GM23338 (cell line): ENCODE data around the gene SLBP. TPM values are rescaled to one million over a fixed set of nuclear protein-coding genes. Genes with fewer than 3 reads are reported as not detected.

Experiments
- ATAC-seq: fragments of 200-7000 bp; cut with Tn5 transposase; 3 replicates; pipeline ENCODE4 v1.9.1; 2020
- DNase-seq: peaks from one replicate; pipeline ENCODE4 v3.0.0-alpha.2; 2015; ENCODE audit warnings: low spot score
- H2AFZ ChIP-seq: fragments of 200-600 bp; sonication (generic); 2 replicates; pipeline ENCODE4 v1.8.0; 2016; ENCODE audit warnings: antibody characterized with exemption, mild to moderate bottlenecking, moderate library complexity
- H3F3A ChIP-seq: fragments of 200-600 bp; sonication (generic); replicated peaks from 2 replicates; pipeline ENCODE4 v1.8.0; 2017; ENCODE audit warnings: antibody characterized with exemption, mixed run types, low read depth
- H3K27ac ChIP-seq: fragments of 200-600 bp; sonication (generic); 2 replicates; pipeline ENCODE4 v1.6.1; 2016; ENCODE audit warnings: low read depth
- H3K27me3 ChIP-seq: fragments of 200-600 bp; sonication (generic); 2 replicates; pipeline ENCODE4 v1.8.0; 2016; ENCODE audit warnings: mild to moderate bottlenecking, mixed run types, moderate library complexity; ENCODE audit not compliant: insufficient read depth
- H3K36me3 ChIP-seq: fragments of 200-600 bp; sonication (generic); 2 replicates; pipeline ENCODE4 v1.8.0; 2016; ENCODE audit warnings: mild to moderate bottlenecking; ENCODE audit not compliant: insufficient read depth
- H3K4me1 ChIP-seq: fragments of 200-600 bp; sonication (generic); 2 replicates; pipeline ENCODE4 v1.8.0; 2016; ENCODE audit warnings: mild to moderate bottlenecking, moderate library complexity; ENCODE audit not compliant: insufficient read depth
- H3K4me2 ChIP-seq: fragments of 200-600 bp; sonication (generic); 2 replicates; pipeline ENCODE4 v1.7.1; 2017; ENCODE audit warnings: mixed run types
- H3K4me3 ChIP-seq: fragments of 200-600 bp; sonication (generic); 2 replicates; pipeline ENCODE4 v1.6.1; 2016; ENCODE audit warnings: mixed run types
- H3K79me2 ChIP-seq: fragments of 200-600 bp; sonication (generic); replicated peaks from 2 replicates; pipeline ENCODE4 v1.8.0; 2017; ENCODE audit warnings: mild to moderate bottlenecking; ENCODE audit not compliant: insufficient read depth
- H3K9me2 ChIP-seq: fragments of 200-600 bp; sonication (generic); 2 replicates; pipeline ENCODE4 v1.8.0; 2017; ENCODE audit not compliant: insufficient read depth
- H4K20me1 ChIP-seq: fragments of 200-600 bp; sonication (generic); replicated peaks from 2 replicates; pipeline ENCODE4 v1.8.0; 2017; ENCODE audit warnings: mild to moderate bottlenecking; ENCODE audit not compliant: insufficient read depth
- H3K27ac Mint-ChIP-seq: 2 replicates; pipeline ENCODE4 v1.8.0; 2020; ENCODE audit warnings: inconsistent platforms, mild to moderate bottlenecking, moderate library complexity, mixed read lengths
- H3K27me3 Mint-ChIP-seq: 3 replicates; pipeline ENCODE4 v1.8.0; 2022; ENCODE audit warnings: low read depth, mild to moderate bottlenecking, moderate library complexity, mixed read lengths, inconsistent platforms; ENCODE audit not compliant: insufficient read depth, poor library complexity
- H3K36me3 Mint-ChIP-seq: 3 replicates; pipeline ENCODE4 v1.8.0; 2021; ENCODE audit warnings: low read depth, mild to moderate bottlenecking, inconsistent platforms, moderate library complexity, mixed read lengths
- H3K4me1 Mint-ChIP-seq: 3 replicates; pipeline ENCODE4 v1.8.0; 2020; ENCODE audit warnings: mild to moderate bottlenecking, inconsistent platforms, mixed read lengths
- H3K4me3 Mint-ChIP-seq: 3 replicates; pipeline ENCODE4 v1.8.0; 2021; ENCODE audit warnings: moderate library complexity, mild to moderate bottlenecking, inconsistent platforms, mixed read lengths
- H3K9me3 Mint-ChIP-seq: 3 replicates; pipeline ENCODE4 v1.8.0; 2020; ENCODE audit warnings: moderate library complexity, mild to moderate bottlenecking, inconsistent platforms, mixed read lengths
- CREB1 ChIP-seq: fragments of 250-450 bp; sonication (Bioruptor Pico); IDR thresholded peaks from 2 replicates; pipeline ENCODE4 v1.5.0; 2020; ENCODE audit warnings: low read depth, mild to moderate bottlenecking, moderate library complexity
- EZH2phosphoT487 ChIP-seq: fragments of 200-600 bp; sonication (generic); IDR thresholded peaks from one replicate; pipeline ENCODE4 v1.8.1; 2018; ENCODE audit warnings: antibody characterized with exemption; ENCODE audit not compliant: unreplicated experiment
- NANOG ChIP-seq: IDR thresholded peaks from 2 replicates; pipeline ENCODE4 v1.6.1; 2016; ENCODE audit warnings: antibody characterized with exemption, borderline replicate concordance
- POLR2AphosphoS5 ChIP-seq: IDR thresholded peaks from 2 replicates; pipeline ENCODE4 v1.6.1; 2016; ENCODE audit warnings: antibody characterized with exemption, low read depth
- ZNF114 ChIP-seq: fragments of 250-450 bp; sonication (Bioruptor Pico); IDR thresholded peaks from 2 replicates; pipeline ENCODE4 v1.5.0; 2020; ENCODE audit warnings: mild to moderate bottlenecking, moderate library complexity
- polyA plus RNA-seq: library from polyadenylated mRNA; unstranded; fragments of >200 nt; fragmentation: Nextera tagmentation; extraction: Ambion mirVana; gene quantifications from 2 replicates; pipeline ENCODE4 v1.2.1, GENCODE V29; 2016
- total RNA-seq: library from RNA; depleted of rRNA; stranded (reverse); fragments of >200 nt; shearing (Covaris generic); gene quantifications from 2 replicates; pipeline ENCODE4 v1.2.3, GENCODE V29; 2014
- TF ChIP-seq, protein P1 (sequence below), 2 experiments: fragments of 200-600 bp in 1 of 2; sonication (generic) in 1 of 2; conservative IDR thresholded peaks; 2 replicates each; pipeline versions ENCODE4 v1.5.1 to v1.6.1; 2016 to 2017; ENCODE audit warnings: antibody characterized with exemption in 2 of 2, low read depth in 2 of 2, mild to moderate bottlenecking in 2 of 2, moderate library complexity in 1 of 2
- TF ChIP-seq, protein P2 (sequence below): fragments of 250-450 bp; sonication (Bioruptor Pico); IDR thresholded peaks from 2 replicates; pipeline ENCODE4 v1.5.0; 2020; ENCODE audit warnings: mild to moderate bottlenecking, moderate library complexity
- TF ChIP-seq, protein P3 (sequence below): IDR thresholded peaks from 2 replicates; pipeline ENCODE4 v1.6.1; 2016; ENCODE audit warnings: antibody characterized with exemption

The SLBP gene
- total and polyA plus RNA-seq, 2 experiments from 2014 or later, result 54.4 to 58.6 TPM

DNA sequence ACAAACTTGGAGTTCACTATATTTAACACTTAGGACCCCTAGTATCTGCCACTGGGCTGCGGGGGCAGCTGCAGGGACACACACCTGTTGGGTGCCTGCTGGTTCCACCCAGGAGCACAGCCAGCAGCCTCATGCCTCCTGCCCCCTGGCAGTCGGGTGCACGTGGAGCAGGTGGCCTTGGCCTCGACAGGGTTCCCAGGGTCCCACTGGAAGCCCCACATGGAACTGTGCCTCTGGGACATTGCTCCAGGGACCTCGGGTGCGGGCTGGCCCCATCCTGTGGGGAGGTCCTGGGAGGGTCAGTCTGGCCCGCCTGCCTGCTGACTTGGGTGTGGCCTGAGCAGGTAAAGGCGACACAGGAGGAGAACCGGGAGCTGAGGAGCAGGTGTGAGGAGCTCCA lies 27.2 kb upstream of the SLBP start:
- H3K9me3 Mint-ChIP-seq, result peaks cover 31% of the 10 kb centered on the region

DNA sequence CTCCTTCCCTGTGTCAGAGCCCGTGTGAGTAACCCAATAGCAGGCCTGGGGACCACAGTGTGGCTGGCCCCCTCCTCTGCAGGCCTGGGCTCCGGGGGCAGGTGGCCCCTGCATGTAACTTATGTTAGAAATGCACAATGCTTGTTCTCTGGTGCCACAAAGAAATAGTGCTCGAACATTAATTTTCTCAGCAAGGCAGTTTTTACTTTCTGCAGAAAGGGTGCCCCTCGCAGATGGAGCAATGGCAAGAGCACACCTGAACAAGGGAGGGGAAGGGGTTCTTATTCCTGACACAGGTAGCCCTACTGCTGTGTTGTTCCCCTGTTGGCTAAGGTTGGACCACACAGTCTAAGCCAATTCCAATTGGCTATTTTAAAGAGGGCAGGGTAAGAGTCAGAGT lies 26.3 kb upstream of the SLBP start:
- H3K27ac ChIP-seq, result no peak overlapping the region
- H3K79me2 ChIP-seq, result peaks cover 10% of the 10 kb centered on the region; the same call in 1 of the 2 replicates
- no peaks in the 10 kb centered on the region for H3K27me3 ChIP-seq
- H3K4me1 Mint-ChIP-seq, result no peaks in the 10 kb centered on the region; the same call in 2 of the 3 replicates
- peaks cover 31% of the 10 kb centered on the region for H3K9me3 Mint-ChIP-seq
- H3K4me1 ChIP-seq, result no peaks in the 10 kb centered on the region
- H3K27me3 Mint-ChIP-seq, result peaks cover 29% of the 10 kb centered on the region
- H3K4me3 ChIP-seq, result no peak overlapping the region
- DNase-seq (no peak), ATAC-seq (no peak)
- no peak overlapping the region for H3K4me2 ChIP-seq
- H3K36me3 Mint-ChIP-seq, result peaks cover 96% of the 10 kb centered on the region
- no peak overlapping the region for H2AFZ ChIP-seq
- no peak overlapping the region for H3K27ac Mint-ChIP-seq
- H3K4me3 Mint-ChIP-seq, result no peak overlapping the region
- no peaks in the 10 kb centered on the region for H3K9me2 ChIP-seq
- H3K36me3 ChIP-seq, result peaks cover 65% of the 10 kb centered on the region
- H3F3A ChIP-seq, result peaks cover 5% of the 10 kb centered on the region; the same call in 1 of the 2 replicates
- 0 out of 2 replicates have a peak, but pooled peaks cover 4% of the 10 kb centered on the region for H4K20me1 ChIP-seq
- TF ChIP-seq, protein P1, sequence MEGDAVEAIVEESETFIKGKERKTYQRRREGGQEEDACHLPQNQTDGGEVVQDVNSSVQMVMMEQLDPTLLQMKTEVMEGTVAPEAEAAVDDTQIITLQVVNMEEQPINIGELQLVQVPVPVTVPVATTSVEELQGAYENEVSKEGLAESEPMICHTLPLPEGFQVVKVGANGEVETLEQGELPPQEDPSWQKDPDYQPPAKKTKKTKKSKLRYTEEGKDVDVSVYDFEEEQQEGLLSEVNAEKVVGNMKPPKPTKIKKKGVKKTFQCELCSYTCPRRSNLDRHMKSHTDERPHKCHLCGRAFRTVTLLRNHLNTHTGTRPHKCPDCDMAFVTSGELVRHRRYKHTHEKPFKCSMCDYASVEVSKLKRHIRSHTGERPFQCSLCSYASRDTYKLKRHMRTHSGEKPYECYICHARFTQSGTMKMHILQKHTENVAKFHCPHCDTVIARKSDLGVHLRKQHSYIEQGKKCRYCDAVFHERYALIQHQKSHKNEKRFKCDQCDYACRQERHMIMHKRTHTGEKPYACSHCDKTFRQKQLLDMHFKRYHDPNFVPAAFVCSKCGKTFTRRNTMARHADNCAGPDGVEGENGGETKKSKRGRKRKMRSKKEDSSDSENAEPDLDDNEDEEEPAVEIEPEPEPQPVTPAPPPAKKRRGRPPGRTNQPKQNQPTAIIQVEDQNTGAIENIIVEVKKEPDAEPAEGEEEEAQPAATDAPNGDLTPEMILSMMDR (conservative IDR thresholded peaks at IDR 0.05; ENCODE audit: low read depth in 2 of 2), result no peak
- TF ChIP-seq CREB1 (CRISPR knock-in tag) (no peak), POLR2AphosphoS5 (no peak)
- TF ChIP-seq, protein P2, sequence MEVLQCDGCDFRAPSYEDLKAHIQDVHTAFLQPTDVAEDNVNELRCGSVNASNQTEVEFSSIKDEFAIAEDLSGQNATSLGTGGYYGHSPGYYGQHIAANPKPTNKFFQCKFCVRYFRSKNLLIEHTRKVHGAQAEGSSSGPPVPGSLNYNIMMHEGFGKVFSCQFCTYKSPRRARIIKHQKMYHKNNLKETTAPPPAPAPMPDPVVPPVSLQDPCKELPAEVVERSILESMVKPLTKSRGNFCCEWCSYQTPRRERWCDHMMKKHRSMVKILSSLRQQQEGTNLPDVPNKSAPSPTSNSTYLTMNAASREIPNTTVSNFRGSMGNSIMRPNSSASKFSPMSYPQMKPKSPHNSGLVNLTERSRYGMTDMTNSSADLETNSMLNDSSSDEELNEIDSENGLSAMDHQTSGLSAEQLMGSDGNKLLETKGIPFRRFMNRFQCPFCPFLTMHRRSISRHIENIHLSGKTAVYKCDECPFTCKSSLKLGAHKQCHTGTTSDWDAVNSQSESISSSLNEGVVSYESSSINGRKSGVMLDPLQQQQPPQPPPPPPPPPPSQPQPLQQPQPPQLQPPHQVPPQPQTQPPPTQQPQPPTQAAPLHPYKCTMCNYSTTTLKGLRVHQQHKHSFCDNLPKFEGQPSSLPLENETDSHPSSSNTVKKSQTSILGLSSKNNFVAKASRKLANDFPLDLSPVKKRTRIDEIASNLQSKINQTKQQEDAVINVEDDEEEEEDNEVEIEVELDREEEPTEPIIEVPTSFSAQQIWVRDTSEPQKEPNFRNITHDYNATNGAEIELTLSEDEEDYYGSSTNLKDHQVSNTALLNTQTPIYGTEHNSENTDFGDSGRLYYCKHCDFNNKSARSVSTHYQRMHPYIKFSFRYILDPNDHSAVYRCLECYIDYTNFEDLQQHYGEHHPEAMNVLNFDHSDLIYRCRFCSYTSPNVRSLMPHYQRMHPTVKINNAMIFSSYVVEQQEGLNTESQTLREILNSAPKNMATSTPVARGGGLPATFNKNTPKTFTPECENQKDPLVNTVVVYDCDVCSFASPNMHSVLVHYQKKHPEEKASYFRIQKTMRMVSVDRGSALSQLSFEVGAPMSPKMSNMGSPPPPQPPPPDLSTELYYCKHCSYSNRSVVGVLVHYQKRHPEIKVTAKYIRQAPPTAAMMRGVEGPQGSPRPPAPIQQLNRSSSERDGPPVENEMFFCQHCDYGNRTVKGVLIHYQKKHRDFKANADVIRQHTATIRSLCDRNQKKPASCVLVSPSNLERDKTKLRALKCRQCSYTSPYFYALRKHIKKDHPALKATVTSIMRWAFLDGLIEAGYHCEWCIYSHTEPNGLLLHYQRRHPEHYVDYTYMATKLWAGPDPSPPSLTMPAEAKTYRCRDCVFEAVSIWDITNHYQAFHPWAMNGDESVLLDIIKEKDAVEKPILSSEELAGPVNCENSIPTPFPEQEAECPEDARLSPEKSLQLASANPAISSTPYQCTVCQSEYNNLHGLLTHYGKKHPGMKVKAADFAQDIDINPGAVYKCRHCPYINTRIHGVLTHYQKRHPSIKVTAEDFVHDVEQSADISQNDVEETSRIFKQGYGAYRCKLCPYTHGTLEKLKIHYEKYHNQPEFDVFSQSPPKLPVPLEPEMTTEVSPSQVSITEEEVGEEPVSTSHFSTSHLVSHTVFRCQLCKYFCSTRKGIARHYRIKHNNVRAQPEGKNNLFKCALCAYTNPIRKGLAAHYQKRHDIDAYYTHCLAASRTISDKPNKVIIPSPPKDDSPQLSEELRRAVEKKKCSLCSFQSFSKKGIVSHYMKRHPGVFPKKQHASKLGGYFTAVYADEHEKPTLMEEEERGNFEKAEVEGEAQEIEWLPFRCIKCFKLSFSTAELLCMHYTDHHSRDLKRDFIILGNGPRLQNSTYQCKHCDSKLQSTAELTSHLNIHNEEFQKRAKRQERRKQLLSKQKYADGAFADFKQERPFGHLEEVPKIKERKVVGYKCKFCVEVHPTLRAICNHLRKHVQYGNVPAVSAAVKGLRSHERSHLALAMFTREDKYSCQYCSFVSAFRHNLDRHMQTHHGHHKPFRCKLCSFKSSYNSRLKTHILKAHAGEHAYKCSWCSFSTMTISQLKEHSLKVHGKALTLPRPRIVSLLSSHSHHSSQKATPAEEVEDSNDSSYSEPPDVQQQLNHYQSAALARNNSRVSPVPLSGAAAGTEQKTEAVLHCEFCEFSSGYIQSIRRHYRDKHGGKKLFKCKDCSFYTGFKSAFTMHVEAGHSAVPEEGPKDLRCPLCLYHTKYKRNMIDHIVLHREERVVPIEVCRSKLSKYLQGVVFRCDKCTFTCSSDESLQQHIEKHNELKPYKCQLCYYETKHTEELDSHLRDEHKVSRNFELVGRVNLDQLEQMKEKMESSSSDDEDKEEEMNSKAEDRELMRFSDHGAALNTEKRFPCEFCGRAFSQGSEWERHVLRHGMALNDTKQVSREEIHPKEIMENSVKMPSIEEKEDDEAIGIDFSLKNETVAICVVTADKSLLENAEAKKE, result no peak

More for the DNA sequence above, 27.2 kb upstream of the SLBP start:
- H3K27me3 ChIP-seq, result no peaks in the 10 kb centered on the region
- Mint-ChIP-seq H3K27ac (no peak overlapping the region), H3K4me1 (no peaks in the 10 kb centered on the region; the same call in 2 of the 3 replicates), H3K27me3 (peaks cover 34% of the 10 kb centered on the region), H3K36me3 (peaks cover 95% of the 10 kb centered on the region), H3K4me3 (no peak overlapping the region)
- H2AFZ ChIP-seq, result no peak overlapping the region
- no peak for DNase-seq
- no peak for ATAC-seq
- peaks cover 5% of the 10 kb centered on the region; the same call in 1 of the 2 replicates for H3F3A ChIP-seq
- no peaks in the 10 kb centered on the region for H3K4me1 ChIP-seq
- no peak overlapping the region for H3K4me3 ChIP-seq
- no peaks in the 10 kb centered on the region for H3K9me2 ChIP-seq
- TF ChIP-seq, protein P1 (conservative IDR thresholded peaks at IDR 0.05; ENCODE audit: low read depth in 2 of 2), result no peak
- no peak for TF ChIP-seq NANOG
- TF ChIP-seq ZNF114 (CRISPR knock-in tag), result no peak
- TF ChIP-seq EZH2phosphoT487, result no peak
- TF ChIP-seq POLR2AphosphoS5, result no peak
- TF ChIP-seq, protein P3, sequence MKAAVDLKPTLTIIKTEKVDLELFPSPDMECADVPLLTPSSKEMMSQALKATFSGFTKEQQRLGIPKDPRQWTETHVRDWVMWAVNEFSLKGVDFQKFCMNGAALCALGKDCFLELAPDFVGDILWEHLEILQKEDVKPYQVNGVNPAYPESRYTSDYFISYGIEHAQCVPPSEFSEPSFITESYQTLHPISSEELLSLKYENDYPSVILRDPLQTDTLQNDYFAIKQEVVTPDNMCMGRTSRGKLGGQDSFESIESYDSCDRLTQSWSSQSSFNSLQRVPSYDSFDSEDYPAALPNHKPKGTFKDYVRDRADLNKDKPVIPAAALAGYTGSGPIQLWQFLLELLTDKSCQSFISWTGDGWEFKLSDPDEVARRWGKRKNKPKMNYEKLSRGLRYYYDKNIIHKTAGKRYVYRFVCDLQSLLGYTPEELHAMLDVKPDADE, result no peak
- H3K79me2 ChIP-seq, result 0 out of 2 replicates have a peak, but pooled peaks cover 1% of the 10 kb centered on the region
- 0 out of 2 replicates have a peak, but pooled peaks cover 4% of the 10 kb centered on the region for H4K20me1 ChIP-seq
- H3K36me3 ChIP-seq, result peaks cover 58% of the 10 kb centered on the region
- no peak overlapping the region for H3K27ac ChIP-seq
- H3K4me2 ChIP-seq, result no peak overlapping the region
